Esophagus mucosa (tissue), 1 donor: Measurements from ENCODE around the gene GNPTAB. TPM values are rescaled to one million over a fixed set of nuclear protein-coding genes. Genes with fewer than 3 reads are reported as not detected.
A peak's percentile ranks its signal among the peaks of the same experiment; 100 is the strongest.

Experiments
- ATAC-seq: fragments of 200-7000 bp; cut with Tn5 transposase; one replicate; pipeline ENCODE4 v1.9.1; 2020
- total RNA-seq: library from RNA; stranded (reverse); gene quantifications from one replicate; pipeline ENCODE4 v1.2.4, GENCODE V29; 2023
- donor health status: DM: yes; HTN: yes; CAD: no.

GNPTAB gene
- total RNA-seq, 1 donor from 2014 or later: 18.4 TPM

DNA sequence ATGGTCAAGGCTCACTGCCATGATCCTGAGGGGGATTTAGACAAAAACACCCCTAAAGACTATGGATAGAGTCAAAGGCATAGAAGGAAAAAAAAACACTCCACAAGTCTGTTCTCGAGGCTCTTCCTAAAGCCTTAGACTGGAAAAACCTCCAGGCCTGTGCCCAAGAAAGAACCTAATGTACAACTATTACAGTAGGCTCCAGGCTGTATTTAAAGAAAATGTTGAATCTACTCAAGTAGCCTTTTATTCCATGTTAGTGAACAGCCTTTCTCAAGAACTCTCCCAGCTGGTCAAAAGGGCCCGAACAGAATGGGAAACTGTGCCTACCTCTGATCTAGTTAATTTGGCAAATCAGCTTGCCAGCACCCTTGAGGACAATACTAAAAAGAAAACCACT, 28.3 kb downstream of the GNPTAB start:
- no peak for ATAC-seq

DNA sequence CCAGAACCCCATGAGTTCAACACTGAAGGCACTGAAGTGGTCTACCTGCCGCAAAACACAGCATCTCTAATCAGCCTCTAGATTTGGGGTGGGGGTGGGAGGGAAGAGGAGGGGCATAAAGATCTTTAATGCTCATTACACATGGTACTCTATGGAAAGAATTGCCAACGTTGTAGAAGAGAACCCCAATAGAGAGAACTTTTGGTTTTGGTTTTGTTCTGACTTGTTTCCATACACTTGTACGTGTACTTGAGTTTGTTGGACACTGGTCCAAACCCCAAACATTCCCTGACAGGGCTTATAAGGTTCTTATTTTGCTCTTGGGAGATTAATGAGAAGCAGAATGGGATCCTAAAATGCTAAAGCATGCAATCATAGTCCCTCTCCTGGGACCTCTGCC, 31.0 kb downstream of the GNPTAB start:
- no peak for ATAC-seq

- ATAC-seq: no peak
These were observed 35.0 kb downstream of the GNPTAB start for GRCh38 chr12:101795786-101796185.

GRCh38 chr12:101795013-101795412, 35.7 kb downstream of the GNPTAB start:
- ATAC-seq: no peak

DNA sequence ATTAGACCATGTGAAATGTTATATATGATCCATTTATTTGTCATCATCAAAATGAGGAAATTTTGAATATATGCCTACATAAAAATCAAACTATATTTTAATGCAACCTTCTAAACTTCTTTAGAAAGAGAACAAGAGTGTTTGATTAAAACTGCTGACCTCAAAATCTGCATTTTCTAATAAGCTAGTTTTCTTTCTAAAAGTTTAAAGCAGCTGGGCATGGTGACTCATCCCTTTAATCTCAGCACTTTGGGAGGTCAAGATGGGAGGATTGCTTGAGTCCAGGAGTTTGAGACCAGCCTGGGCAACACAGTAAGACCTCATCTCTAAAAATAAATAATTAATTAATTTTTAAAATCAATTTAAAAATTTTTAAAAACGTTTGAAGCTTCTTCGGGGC, 36.2 kb downstream of the GNPTAB start:
- ATAC-seq: no peak

GRCh38 chr12:101793401-101793800, 37.4 kb downstream of the GNPTAB start:
- no peak for ATAC-seq

- ATAC-seq: no peak
These were observed 38.5 kb downstream of the GNPTAB start for GRCh38 chr12:101792046-101792931.

DNA sequence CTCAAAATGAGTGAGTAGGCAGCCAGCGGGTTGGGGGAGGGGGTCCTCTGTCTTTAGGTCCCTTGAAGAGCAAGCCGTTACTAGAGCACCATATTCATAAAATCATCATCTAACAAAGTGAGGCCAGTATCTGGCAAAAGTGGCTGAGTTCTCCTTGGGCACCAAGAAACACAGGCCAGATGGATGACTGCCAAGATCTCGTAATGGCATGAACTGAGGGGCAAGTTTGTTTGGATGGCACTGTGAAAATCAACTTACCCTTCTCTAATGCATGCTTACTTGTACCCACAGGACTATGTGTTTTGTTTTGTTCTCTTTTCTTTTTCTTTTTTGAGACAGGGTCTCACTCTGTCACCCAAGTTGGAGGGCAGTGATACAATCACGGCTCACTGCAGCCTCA, 41.6 kb downstream of the GNPTAB start:
- ATAC-seq: no peak

DNA sequence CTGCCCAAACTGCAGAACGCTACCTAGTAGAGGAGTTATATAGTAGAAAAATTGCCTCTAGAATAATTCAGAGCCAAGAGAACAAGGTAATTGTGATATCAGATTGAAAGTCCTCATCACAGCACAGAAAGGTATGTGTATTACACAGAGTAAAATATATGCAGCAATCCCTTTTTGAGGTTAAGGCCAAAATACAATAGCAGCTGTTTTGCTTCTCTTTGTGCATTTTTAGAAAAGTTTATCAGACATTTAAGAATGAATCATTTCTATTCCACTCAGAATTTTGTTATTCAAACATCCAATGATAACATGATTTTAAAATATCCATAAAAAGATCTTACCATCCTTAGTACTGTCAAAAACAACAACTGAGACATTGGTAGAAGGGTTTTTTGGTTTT, 45.1 kb downstream of the GNPTAB start:
- ATAC-seq: no peak

GRCh38 chr12:101784376-101784775, 46.4 kb downstream of the GNPTAB start:
- no peak for ATAC-seq

DNA sequence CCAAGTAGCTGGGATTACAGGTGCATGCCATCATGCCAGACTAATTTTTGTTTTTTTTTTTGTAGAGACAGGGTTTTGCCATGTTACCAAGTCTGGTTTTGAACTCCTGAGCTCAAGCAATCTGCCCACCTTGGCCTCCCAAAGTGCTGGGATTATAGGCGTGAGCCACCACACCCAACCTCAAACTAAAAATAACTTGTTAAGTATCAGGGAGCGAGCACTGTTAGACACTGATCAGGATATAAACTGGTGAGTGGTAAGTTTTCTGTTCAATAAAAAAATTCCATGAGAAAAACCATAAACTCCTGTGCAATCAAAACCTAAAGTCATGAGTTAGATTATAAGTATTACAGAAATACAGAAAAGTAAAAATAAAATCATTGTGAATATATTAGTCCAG, 46.9 kb downstream of the GNPTAB start:
- ATAC-seq: no peak

DNA sequence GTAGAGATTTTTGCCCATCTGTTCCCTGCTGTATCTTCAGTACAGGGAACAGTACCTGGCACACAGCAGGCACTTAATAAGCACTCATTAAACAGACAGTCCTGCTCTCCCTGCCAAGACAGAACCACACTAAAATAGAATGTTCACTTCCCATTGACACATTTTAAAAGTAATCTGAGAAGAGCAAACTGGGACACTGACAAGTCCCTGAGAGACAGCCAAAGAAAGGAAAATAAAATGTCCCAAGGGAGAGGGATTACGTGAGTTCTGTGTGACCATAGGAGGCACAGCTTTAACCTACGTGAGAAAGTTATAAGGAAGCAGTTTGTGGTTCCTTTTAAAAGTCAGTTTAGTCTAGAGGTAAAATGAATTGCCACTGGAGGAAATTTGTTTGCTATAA, 47.6 kb downstream of the GNPTAB start:
- ATAC-seq: no peak

- ATAC-seq: no peak
These were observed 48.5 kb downstream of the GNPTAB start for GRCh38 chr12:101782273-101782731.

- no peak for ATAC-seq
These were observed 48.9 kb downstream of the GNPTAB start for GRCh38 chr12:101781834-101782233.

- no peak for ATAC-seq
These were observed 50.2 kb downstream of the GNPTAB start for GRCh38 chr12:101780599-101780998.

- ATAC-seq: no peak
These were observed 51.1 kb downstream of the GNPTAB start for GRCh38 chr12:101779626-101780025.

DNA sequence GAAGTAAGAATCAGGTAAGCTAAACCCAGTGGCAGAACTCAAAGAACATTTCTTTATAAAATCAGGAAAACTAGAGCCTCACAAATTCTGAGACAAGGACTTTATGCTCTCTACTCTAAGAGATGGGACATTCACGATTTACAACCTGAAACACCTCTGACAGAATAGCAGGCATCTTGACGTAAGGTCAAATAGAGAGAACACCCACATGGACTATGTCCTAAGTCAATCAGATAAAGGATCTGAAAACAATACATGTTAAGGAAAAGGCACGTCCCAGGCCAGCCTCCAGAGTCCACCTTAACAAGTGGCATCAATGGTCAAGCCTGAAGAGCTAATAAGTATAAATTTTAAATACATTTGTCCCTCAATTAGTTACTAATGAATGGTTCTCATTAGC, 51.6 kb downstream of the GNPTAB start:
- ATAC-seq: no peak

DNA sequence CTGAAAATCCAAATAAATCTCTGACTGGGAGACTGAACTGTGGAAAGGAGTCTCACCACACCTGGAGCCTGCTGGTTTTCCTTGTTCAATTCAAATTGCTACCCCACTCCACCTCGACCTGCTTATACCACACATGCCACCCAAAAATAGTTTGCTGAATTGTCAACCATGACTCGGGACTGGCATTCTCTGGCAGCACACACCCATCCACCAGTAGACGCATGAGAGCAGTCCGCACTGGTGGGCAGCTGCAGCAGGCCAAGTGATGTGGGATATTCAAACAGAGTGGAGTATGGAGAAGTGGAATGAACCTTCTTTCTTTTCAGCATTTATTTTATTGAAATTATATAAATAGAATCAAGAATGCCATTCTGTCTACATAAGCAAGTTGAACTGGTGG, 52.8 kb downstream of the GNPTAB start:
- no peak for ATAC-seq

- ATAC-seq: no peak
These were observed 53.3 kb downstream of the GNPTAB start for GRCh38 chr12:101777485-101777884.

GRCh38 chr12:101775816-101776215, 54.9 kb downstream of the GNPTAB start:
- no peak for ATAC-seq

GRCh38 chr12:101773650-101774162, 57.1 kb downstream of the GNPTAB start:
- peak; percentile 87 for ATAC-seq

DNA sequence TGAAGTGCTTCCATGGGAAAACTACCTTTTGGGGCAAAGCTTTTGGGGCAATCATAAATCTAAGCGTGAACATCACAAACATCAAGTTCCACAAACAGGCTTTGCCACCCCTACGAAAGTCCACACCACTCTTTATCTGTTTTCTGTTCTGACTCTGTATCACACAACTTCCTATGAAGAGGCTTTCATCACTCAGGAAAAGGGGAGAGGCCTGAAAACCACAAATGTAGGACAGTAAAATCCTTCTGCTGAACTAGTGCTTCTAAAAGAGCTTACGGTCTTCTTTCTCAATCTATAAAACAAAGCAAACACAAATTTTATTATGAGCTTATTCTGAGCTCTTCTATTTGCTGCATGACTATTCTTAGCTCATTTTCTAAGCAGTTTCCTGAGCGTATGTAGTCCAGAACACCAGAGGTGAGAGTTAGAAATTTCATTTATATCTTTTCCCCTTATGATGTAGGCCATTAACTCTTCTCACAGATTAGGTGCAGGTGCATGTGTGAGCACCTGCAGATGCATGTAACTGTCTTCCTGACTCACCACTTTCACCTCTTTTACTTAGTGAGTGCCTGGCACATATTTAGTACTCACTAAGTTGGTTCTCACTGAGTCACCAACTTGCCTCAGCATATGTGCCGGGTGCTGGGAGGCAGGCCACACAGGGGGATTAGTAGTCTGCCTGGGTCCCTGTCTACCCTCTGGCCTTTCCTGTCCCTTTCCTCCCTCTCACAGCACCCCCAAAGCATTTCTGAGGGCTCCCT, 58.6 kb downstream of the GNPTAB start:
- peak; percentile 72 for ATAC-seq

GRCh38 chr12:101769865-101770264, 60.9 kb downstream of the GNPTAB start:
- no peak for ATAC-seq

GRCh38 chr12:101768781-101769180, 62.0 kb downstream of the GNPTAB start:
- no peak for ATAC-seq
